GM12878 (cell line): ENCODE data around the gene PRKN.

ENCODE experiments used
- CTCF ChIP-seq, 3 experiments: IDR thresholded peaks in 2 of 3; conservative IDR thresholded peaks in 1 of 3; 2 replicates each; pipeline ENCODE4 v1.5.1; 2011; ENCODE audit warnings: low read depth in 3 of 3, low read length in 3 of 3, mild to moderate bottlenecking in 3 of 3, control low read depth in 2 of 3, moderate library complexity in 2 of 3, inconsistent platforms in 1 of 3, mixed read lengths in 1 of 3; ENCODE audit not compliant: control insufficient read depth in 2 of 3, insufficient read depth in 1 of 3; ENCODE audit errors: extremely low read depth in 1 of 3
- HDAC6 ChIP-seq: fragments of 200-600 bp; sonication (generic); IDR thresholded peaks from one replicate; pipeline ENCODE4 v1.8.0; 2017; ENCODE audit warnings: antibody characterized with exemption; ENCODE audit not compliant: unreplicated experiment
- POLR2AphosphoS5 ChIP-seq: IDR thresholded peaks from 2 replicates; pipeline ENCODE4 v1.6.1; 2011; ENCODE audit warnings: mild to moderate bottlenecking, low read length, inconsistent platforms

GRCh38 chr6:161884782-161885181 lies 842.8 kb downstream of the PRKN start:
- TF ChIP-seq HDAC6 (no peak), POLR2AphosphoS5 (no peak), CTCF (IDR thresholded peaks at IDR 0.05 in 2 of 3, conservative IDR thresholded peaks at IDR 0.05 in 1 of 3; ENCODE audit: control insufficient read depth in 2 of 3, extremely low read depth in 1 of 3, insufficient read depth in 1 of 3, low read depth in 3 of 3, low read length in 3 of 3) (no peak)
